Adrenal gland (tissue), 5 donors: Measurements from ENCODE around the gene AGBL3.

ENCODE experiments used
- CTCF ChIP-seq, 6 experiments: fragments of 450-650 bp in 4 of 6; fragments of 200-600 bp in 2 of 6; sonication (generic) in 1 of 6; IDR thresholded peaks; 1 replicate in 5 of 6; 2 replicates in 1 of 6; pipeline versions ENCODE4 v1.5.1 to v1.8.0; 2016 to 2021; ENCODE audit warnings: antibody characterized with exemption in 6 of 6, mild to moderate bottlenecking in 2 of 6, moderate library complexity in 1 of 6
- POLR2A ChIP-seq, 2 donors: fragments of 450-650 bp; IDR thresholded peaks; one replicate each; pipeline ENCODE4 v1.6.1; 2017; ENCODE audit warnings: antibody characterized with exemption in 2 of 2, mild to moderate bottlenecking in 2 of 2, moderate library complexity in 1 of 2
- donor health status: DM: no; HTN: no; CAD: no.

GRCh38 chr7:135177028-135177696, 190.9 kb downstream of the AGBL3 start:
- no peak for TF ChIP-seq CTCF (IDR thresholded peaks at IDR 0.05)
- no peak for TF ChIP-seq POLR2A (IDR thresholded peaks at IDR 0.05)
